Activated B cell treated with CpG ODN at 0.5 μM for 24 hours (primary cell): ENCODE results near the gene UBE2H. TPM values are rescaled to one million over a fixed set of nuclear protein-coding genes. Genes with fewer than 3 reads are reported as not detected.

Source experiments
- ATAC-seq: fragments of 200-7000 bp; cut with Tn5 transposase; one replicate; pipeline ENCODE4 v1.10.0; 2021; ENCODE audit warnings: low read depth, mild to moderate bottlenecking, moderate library complexity
- CTCF ChIA-PET: fragments of 350-600 bp; sonication (Branson Sonifier 250); formaldehyde crosslinking; loops from one replicate; lab custom pipeline; 2021; ENCODE audit warnings: antibody characterized with exemption; lab: Charles Lee
- POLR2A ChIA-PET: fragments of 350-600 bp; sonication (Branson Sonifier 250); formaldehyde crosslinking; loops from one replicate; lab custom pipeline; 2021; ENCODE audit warnings: antibody characterized with exemption; lab: Charles Lee
- DNase-seq: peaks from one replicate; pipeline ENCODE4 v3.0.0; 2022
- H3K27ac Mint-ChIP-seq: one replicate; pipeline ENCODE4 v1.8.0; 2020; ENCODE audit warnings: mixed read lengths
- H3K27me3 Mint-ChIP-seq: one replicate; pipeline ENCODE4 v1.8.0; 2021; ENCODE audit warnings: mixed read lengths
- H3K36me3 Mint-ChIP-seq: one replicate; pipeline ENCODE4 v1.8.0; 2021; ENCODE audit warnings: low read depth, mixed read lengths
- H3K4me1 Mint-ChIP-seq: one replicate; pipeline ENCODE4 v1.8.0; 2021; ENCODE audit warnings: mixed read lengths
- H3K4me3 Mint-ChIP-seq: one replicate; pipeline ENCODE4 v1.8.0; 2020; ENCODE audit warnings: mild to moderate bottlenecking, mixed read lengths
- H3K9me3 Mint-ChIP-seq: one replicate; pipeline ENCODE4 v1.8.0; 2020; ENCODE audit warnings: mixed read lengths
- intact Hi-C: fragments of 100-400 bp; cut with micrococcal nuclease; formaldehyde crosslinking; loops from one replicate; pipeline ENCODE4 v1.15.1; 2024
- total RNA-seq: library from RNA; stranded (reverse); gene quantifications from 2 replicates; pipeline ENCODE4 v1.2.3, GENCODE V29; 2022
- TF ChIP-seq, protein P1 (sequence below): fragments of 200-600 bp; IDR thresholded peaks from one replicate; pipeline ENCODE4 v1.8.0; 2022; ENCODE audit warnings: antibody characterized with exemption, mild to moderate bottlenecking

The UBE2H gene
- total RNA-seq: 28.8 and 32.6 TPM in 2 replicates

DNA sequence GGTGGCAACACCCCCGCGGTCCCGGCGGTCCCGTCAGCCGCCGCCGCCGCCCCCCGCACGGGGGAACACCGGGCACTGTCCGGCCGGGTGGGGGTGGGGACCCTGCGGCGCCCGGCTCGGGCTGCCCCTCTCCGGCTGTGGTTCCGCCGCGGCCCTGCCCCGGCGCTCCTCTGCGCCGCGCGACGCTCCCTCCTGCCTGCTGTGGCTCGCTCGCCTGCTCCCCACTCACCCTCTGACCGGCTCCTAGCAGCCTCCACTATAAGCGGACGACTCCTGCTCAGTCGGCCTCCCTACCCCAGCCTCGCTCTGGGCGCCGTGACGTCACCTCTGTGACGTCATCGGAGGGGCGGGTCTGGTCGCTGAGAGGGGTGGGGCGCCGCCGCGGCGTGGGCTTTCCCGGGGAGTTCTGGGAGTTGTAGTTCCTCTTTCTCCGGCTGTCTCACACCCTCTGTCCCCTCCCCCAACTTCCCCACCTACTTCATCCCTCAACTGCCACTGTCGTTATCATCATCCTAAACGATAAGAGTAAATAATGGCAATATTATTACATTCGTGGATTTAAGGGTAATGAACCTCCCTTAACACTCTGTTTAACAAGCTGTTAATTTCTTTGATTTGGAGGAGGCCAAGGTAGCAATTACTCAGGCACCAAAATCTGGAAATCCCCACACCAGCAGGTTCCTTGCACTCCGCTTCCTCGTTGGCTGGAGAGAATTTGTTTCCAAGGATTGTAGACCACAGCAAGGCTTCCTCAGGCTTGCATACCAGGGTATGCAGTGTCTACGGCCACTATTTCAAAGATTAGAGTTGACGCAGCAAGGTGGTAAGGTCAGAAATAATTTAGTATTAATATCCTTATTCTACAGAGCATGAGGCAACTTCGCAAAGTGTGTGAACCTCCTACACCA, at the start of gene UBE2H:
Gene UBE2H (minus strand): TSS at position 308 of the 908 bp plus-strand sequence. CDS start 405 bp downstream, outside the sequence.
- ATAC-seq (peak; percentile 73), DNase-seq (peak; percentile 89)
- TF ChIP-seq, protein P1, sequence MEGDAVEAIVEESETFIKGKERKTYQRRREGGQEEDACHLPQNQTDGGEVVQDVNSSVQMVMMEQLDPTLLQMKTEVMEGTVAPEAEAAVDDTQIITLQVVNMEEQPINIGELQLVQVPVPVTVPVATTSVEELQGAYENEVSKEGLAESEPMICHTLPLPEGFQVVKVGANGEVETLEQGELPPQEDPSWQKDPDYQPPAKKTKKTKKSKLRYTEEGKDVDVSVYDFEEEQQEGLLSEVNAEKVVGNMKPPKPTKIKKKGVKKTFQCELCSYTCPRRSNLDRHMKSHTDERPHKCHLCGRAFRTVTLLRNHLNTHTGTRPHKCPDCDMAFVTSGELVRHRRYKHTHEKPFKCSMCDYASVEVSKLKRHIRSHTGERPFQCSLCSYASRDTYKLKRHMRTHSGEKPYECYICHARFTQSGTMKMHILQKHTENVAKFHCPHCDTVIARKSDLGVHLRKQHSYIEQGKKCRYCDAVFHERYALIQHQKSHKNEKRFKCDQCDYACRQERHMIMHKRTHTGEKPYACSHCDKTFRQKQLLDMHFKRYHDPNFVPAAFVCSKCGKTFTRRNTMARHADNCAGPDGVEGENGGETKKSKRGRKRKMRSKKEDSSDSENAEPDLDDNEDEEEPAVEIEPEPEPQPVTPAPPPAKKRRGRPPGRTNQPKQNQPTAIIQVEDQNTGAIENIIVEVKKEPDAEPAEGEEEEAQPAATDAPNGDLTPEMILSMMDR: no peak
- Mint-ChIP-seq H3K36me3 (peaks cover 11% of the 10 kb centered on the region), H3K27me3 (no peaks in the 10 kb centered on the region), H3K4me1 (peaks cover 10% of the 10 kb centered on the region), H3K9me3 (no peaks in the 10 kb centered on the region), H3K27ac (peak within 1 kb of the TSS; percentile 98), H3K4me3 (peak within 1 kb of the TSS; percentile 98)
- CTCF ChIA-PET: no interaction called here
- intact Hi-C loops: loop anchor here (1.0 to 5.0 kb wide), 7 partner anchors 117 to 731 kb away; partner anchors contain the start of genes COPG2, KLHDC10, NRF1 and SMKR1
- POLR2A ChIA-PET: interaction anchor here (0.5 to 0.6 kb wide), 2 partner anchors 11 to 24 kb away, joined by 3 to 4 read pairs; no protein-coding TSS in a partner anchor

GRCh38 chr7:129998446-129998845, 45.7 kb upstream of the UBE2H start:
- no peak for ATAC-seq
- POLR2A ChIA-PET: no interaction called here

DNA sequence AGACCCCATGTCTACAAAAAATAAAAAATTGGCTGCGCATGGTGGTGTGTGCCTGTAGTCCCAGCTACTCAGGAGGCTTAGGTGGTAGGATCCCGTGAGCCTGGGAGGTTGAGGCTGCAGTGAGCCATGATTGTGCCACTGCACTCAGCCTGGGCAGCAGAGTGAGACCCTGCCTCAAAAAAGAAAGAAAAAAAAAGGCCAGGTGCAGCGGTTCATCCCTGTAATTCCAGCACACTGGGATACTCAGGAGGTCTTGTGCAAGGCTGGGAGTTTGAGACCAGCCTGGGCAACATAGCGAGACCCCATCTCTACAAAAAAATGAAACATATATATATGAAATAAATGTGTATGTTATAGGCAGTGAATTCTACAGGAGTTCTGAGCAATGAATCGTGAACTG, 44.5 kb upstream of the UBE2H start:
- H3K9me3 Mint-ChIP-seq: no peaks in the 10 kb centered on the region
- no peaks in the 10 kb centered on the region for H3K36me3 Mint-ChIP-seq
- intact Hi-C loops: no loop called here
- CTCF ChIA-PET: no interaction called here
- TF ChIP-seq, protein P1: no peak
- no peak for DNase-seq
- no peaks in the 10 kb centered on the region for H3K4me1 Mint-ChIP-seq
- no peak for ATAC-seq
- H3K27me3 Mint-ChIP-seq: no peaks in the 10 kb centered on the region
- no peak overlapping the region for H3K4me3 Mint-ChIP-seq
- no peak overlapping the region for H3K27ac Mint-ChIP-seq
- POLR2A ChIA-PET: no interaction called here

More at GRCh38 chr7:129998446-129998845, 45.7 kb upstream of the UBE2H start:
- Mint-ChIP-seq H3K27me3 (no peaks in the 10 kb centered on the region), H3K4me1 (no peaks in the 10 kb centered on the region), H3K9me3 (no peaks in the 10 kb centered on the region), H3K4me3 (no peak overlapping the region), H3K27ac (no peak overlapping the region), H3K36me3 (no peaks in the 10 kb centered on the region)
- TF ChIP-seq, protein P1: no peak
- CTCF ChIA-PET: no interaction called here
- no peak for DNase-seq
- intact Hi-C loops: no loop called here

DNA sequence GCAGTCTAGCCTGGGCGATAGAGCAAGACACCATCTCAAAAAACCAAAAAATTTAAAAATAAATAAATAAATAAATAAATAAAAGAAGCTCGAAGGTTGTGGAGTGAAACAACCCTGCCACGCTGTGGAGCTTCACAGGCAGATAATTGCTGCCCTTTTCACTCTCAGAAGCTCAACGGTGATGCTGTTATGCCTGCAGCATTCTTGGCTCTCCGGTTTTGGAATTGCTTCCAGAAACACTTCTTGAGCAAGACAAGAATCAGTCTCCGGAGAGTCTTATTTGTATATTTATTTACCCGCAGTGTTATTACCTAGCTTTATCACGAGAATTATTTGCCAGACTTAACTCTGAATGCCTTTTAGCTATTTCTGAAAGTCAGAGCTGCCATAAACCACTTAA, 40.5 kb upstream of the UBE2H start:
- peaks cover 9% of the 10 kb centered on the region for H3K4me1 Mint-ChIP-seq
- no peaks in the 10 kb centered on the region for H3K27me3 Mint-ChIP-seq
- no peaks in the 10 kb centered on the region for H3K36me3 Mint-ChIP-seq
- TF ChIP-seq, protein P1: no peak
- H3K4me3 Mint-ChIP-seq: no peak overlapping the region
- DNase-seq (no peak), ATAC-seq (no peak)
- no peaks in the 10 kb centered on the region for H3K9me3 Mint-ChIP-seq
- CTCF ChIA-PET: no interaction called here
- POLR2A ChIA-PET: no interaction called here
- intact Hi-C loops: no loop called here
- no peak overlapping the region for H3K27ac Mint-ChIP-seq
